HG03342 (cell line): ENCODE measurements around the gene COG6.

Source experiments
- ATAC-seq: cut with Tn5 transposase; IDR thresholded peaks from one replicate; pipeline ENCODE4 v1.9.1; 2021; ENCODE audit warnings: mild to moderate bottlenecking, moderate library complexity; ENCODE audit not compliant: unreplicated experiment

Gene COG6

GRCh38 chr13:39655569-39656324 is at the start of gene COG6:
TSS of gene COG6 (plus strand) at chr13:39655662. CDS start at chr13:39655727, 65 bp downstream.
- peak; percentile 95 for ATAC-seq

- no peak for ATAC-seq
These were observed 49.7 kb upstream of the COG6 start for GRCh38 chr13:39605677-39606320.

- ATAC-seq = no peak
These were observed 47.6 kb upstream of the COG6 start for GRCh38 chr13:39607876-39608275.

- ATAC-seq = no peak
These were observed 43.3 kb upstream of the COG6 start for GRCh38 chr13:39612023-39612637.

GRCh38 chr13:39616087-39616694 is 39.3 kb upstream of the COG6 start:
- peak; percentile 79 for ATAC-seq

GRCh38 chr13:39618561-39618960 is 36.9 kb upstream of the COG6 start:
- ATAC-seq = no peak

- ATAC-seq = no peak
These were observed 32.0 kb upstream of the COG6 start for GRCh38 chr13:39623466-39623865.

GRCh38 chr13:39631307-39631706 is 24.2 kb upstream of the COG6 start:
- no peak for ATAC-seq

GRCh38 chr13:39632994-39633393 is 22.5 kb upstream of the COG6 start:
- ATAC-seq = no peak

- ATAC-seq = no peak
These were observed 19.9 kb upstream of the COG6 start for GRCh38 chr13:39635564-39635963.

- no peak for ATAC-seq
These were observed 17.6 kb upstream of the COG6 start for GRCh38 chr13:39637890-39638289.

GRCh38 chr13:39641645-39642044 is 13.8 kb upstream of the COG6 start:
- no peak for ATAC-seq

- ATAC-seq = no peak
These were observed 9.3 kb upstream of the COG6 start for GRCh38 chr13:39646122-39646521.

- ATAC-seq = peak; percentile 4
These were observed 357 bp upstream of the COG6 start for GRCh38 chr13:39655041-39655568.

- ATAC-seq = peak; percentile 5
These were observed 839 bp downstream of the COG6 start for GRCh38 chr13:39656325-39656677.

- no peak for ATAC-seq
These were observed 8.0 kb downstream of the COG6 start for GRCh38 chr13:39663508-39663907.

GRCh38 chr13:39663958-39664357 is 8.5 kb downstream of the COG6 start:
- ATAC-seq = no peak

- ATAC-seq = no peak
These were observed 10.3 kb downstream of the COG6 start for GRCh38 chr13:39665763-39666162.

- ATAC-seq = no peak
These were observed 15.0 kb downstream of the COG6 start for GRCh38 chr13:39670445-39670844.

GRCh38 chr13:39672378-39673132 is 17.1 kb downstream of the COG6 start:
- no peak for ATAC-seq

- no peak for ATAC-seq
These were observed 20.4 kb downstream of the COG6 start for GRCh38 chr13:39675904-39676303.
